ENCODE measurements around the gene KIF20B. TPM values are rescaled to one million over a fixed set of nuclear protein-coding genes. Genes with fewer than 3 reads are reported as not detected.

KIF20B gene
- polyA plus RNA-seq (2013, experiment 1 of 2) = 30.2 TPM
- 32.3 TPM for polyA plus RNA-seq (2013, experiment 2 of 2)

- Histone ChIP-seq H2BK15ac (ENCODE audit: low read length) (peak within 1 kb of the TSS; percentile 67), H3K4ac (ENCODE audit: low read length) (no peak within 1 kb of the TSS), H2BK5ac (ENCODE audit: low read length) (peak within 1 kb of the TSS; percentile 66), H2BK12ac (ENCODE audit: low read length) (no peak within 1 kb of the TSS), H4K91ac (ENCODE audit: low read depth, low read length, poor library complexity) (no peak within 1 kb of the TSS), H3K9ac (ENCODE audit: low read depth, low read length, poor library complexity) (peak within 1 kb of the TSS; percentile 88), H3K18ac (ENCODE audit: low read length) (peak within 1 kb of the TSS; percentile 97), H3K23ac (ENCODE audit: low read depth, low read length, poor library complexity) (peak within 1 kb of the TSS; percentile 43), H2AFZ (ENCODE audit: low read length) (peak within 1 kb of the TSS; percentile 90), H3K4me1 (ENCODE audit: control insufficient read depth in 2 of 2, insufficient read depth in 1 of 2, low read depth in 1 of 2, low read length in 2 of 2) (peaks cover 0 to 5% of the 10 kb centered on the region in 2 donors), H3K27me3 (ENCODE audit: control insufficient read depth in 3 of 3, insufficient read depth in 3 of 3, low read depth in 1 of 3, low read length in 3 of 3) (no peaks in the 10 kb centered on the region), H3K4me3 (ENCODE audit: low read length in 2 of 2) (peak within 1 kb of the TSS; percentile 57 to 92), H2AK5ac (ENCODE audit: low read depth, low read length) (no peak within 1 kb of the TSS), H4K8ac (ENCODE audit: low read depth, low read length) (no peak within 1 kb of the TSS), H3K27ac (replicated peaks; ENCODE audit: low read length) (peak within 1 kb of the TSS; percentile 86), H3K79me1 (ENCODE audit: low read depth, low read length) (peaks cover 1% of the 10 kb centered on the region), H3K9me3 (replicated peaks in 1 of 2; ENCODE audit: control insufficient read depth in 2 of 2, insufficient read depth in 1 of 2, low read depth in 1 of 2, low read length in 2 of 2) (no peaks in the 10 kb centered on the region), H3K4me2 (ENCODE audit: insufficient read depth, low read length, poor library complexity, severe bottlenecking) (peak within 1 kb of the TSS; percentile 81), H3K14ac (ENCODE audit: low read length) (no peak within 1 kb of the TSS), H3K36me3 (replicated peaks in 1 of 2; ENCODE audit: control insufficient read depth in 2 of 2, insufficient read depth in 2 of 2, low read length in 2 of 2) (peaks cover 0 to 12% of the 10 kb centered on the region in 2 donors), H2BK120ac (ENCODE audit: low read depth, low read length) (peak within 1 kb of the TSS; percentile 72)
- WGBS, 2 donors (ENCODE audit: extremely low coverage in 2 of 2, insufficient read length in 2 of 2, insufficient replicate concordance in 1 of 2) = no CpG with 5 or more reads among the region's 48 CpGs
- DNase-seq (ENCODE audit: low spot score) = peak; percentile 93
Observed at GRCh38 chr10:89701242-89702120, at the start of gene KIF20B. TSS of gene KIF20B (plus strand) at chr10:89701590. CDS start at chr10:89705295, 3,705 bp downstream.

- Histone ChIP-seq H4K8ac (ENCODE audit: low read depth, low read length) (no peak overlapping the region), H3K4ac (ENCODE audit: low read length) (no peak overlapping the region), H3K18ac (ENCODE audit: low read length) (no peak overlapping the region), H2AK5ac (ENCODE audit: low read depth, low read length) (no peak overlapping the region), H2BK12ac (ENCODE audit: low read length) (no peak overlapping the region), H2BK5ac (ENCODE audit: low read length) (no peak overlapping the region), H3K4me3 (ENCODE audit: low read length in 2 of 2) (no peak overlapping the region), H3K79me1 (ENCODE audit: low read depth, low read length) (no peaks in the 10 kb centered on the region), H3K23ac (ENCODE audit: low read depth, low read length, poor library complexity) (no peak overlapping the region), H3K14ac (ENCODE audit: low read length) (no peak overlapping the region), H2AFZ (ENCODE audit: low read length) (no peak overlapping the region), H3K27ac (replicated peaks; ENCODE audit: low read length) (no peak overlapping the region), H3K9ac (ENCODE audit: low read depth, low read length, poor library complexity) (no peak overlapping the region), H3K36me3 (replicated peaks in 1 of 2; ENCODE audit: control insufficient read depth in 2 of 2, insufficient read depth in 2 of 2, low read length in 2 of 2) (no peaks in the 10 kb centered on the region), H3K9me3 (replicated peaks in 1 of 2; ENCODE audit: control insufficient read depth in 2 of 2, insufficient read depth in 1 of 2, low read depth in 1 of 2, low read length in 2 of 2) (peaks cover 0 to 1% of the 10 kb centered on the region in 2 donors), H4K91ac (ENCODE audit: low read depth, low read length, poor library complexity) (no peak overlapping the region), H3K4me2 (ENCODE audit: insufficient read depth, low read length, poor library complexity, severe bottlenecking) (no peak overlapping the region), H2BK15ac (ENCODE audit: low read length) (no peak overlapping the region), H3K27me3 (ENCODE audit: control insufficient read depth in 3 of 3, insufficient read depth in 3 of 3, low read depth in 1 of 3, low read length in 3 of 3) (no peaks in the 10 kb centered on the region), H3K4me1 (ENCODE audit: control insufficient read depth in 2 of 2, insufficient read depth in 1 of 2, low read depth in 1 of 2, low read length in 2 of 2) (peaks cover 0 to 2% of the 10 kb centered on the region in 2 donors), H2BK120ac (ENCODE audit: low read depth, low read length) (no peak overlapping the region)
- WGBS, 2 donors (ENCODE audit: extremely low coverage in 2 of 2, insufficient read length in 2 of 2, insufficient replicate concordance in 1 of 2) = no CpG with 5 or more reads among the region's 3 CpGs
- DNase-seq (ENCODE audit: low spot score) = no peak
Observed at GRCh38 chr10:89651916-89652573, 49.3 kb upstream of the KIF20B start.

GRCh38 chr10:89652806-89653370 lies 48.5 kb upstream of the KIF20B start:
- H3K27ac ChIP-seq (replicated peaks; ENCODE audit: low read length) = no peak overlapping the region
- H3K4me1 ChIP-seq (ENCODE audit: control insufficient read depth in 2 of 2, insufficient read depth in 1 of 2, low read depth in 1 of 2, low read length in 2 of 2) = no peaks in the 10 kb centered on the region
- peak overlapping the region; percentile 37 for H2AFZ ChIP-seq (ENCODE audit: low read length)
- H2BK5ac ChIP-seq (ENCODE audit: low read length) = no peak overlapping the region
- no peaks in the 10 kb centered on the region for H3K27me3 ChIP-seq (ENCODE audit: control insufficient read depth in 3 of 3, insufficient read depth in 3 of 3, low read depth in 1 of 3, low read length in 3 of 3)
- WGBS, 2 donors (ENCODE audit: extremely low coverage in 2 of 2, insufficient read length in 2 of 2, insufficient replicate concordance in 1 of 2) = no CpG with 5 or more reads among the region's 3 CpGs
- no peak overlapping the region for H3K9ac ChIP-seq (ENCODE audit: low read depth, low read length, poor library complexity)
- peaks cover 0 to 1% of the 10 kb centered on the region in 2 donors for H3K9me3 ChIP-seq (replicated peaks in 1 of 2; ENCODE audit: control insufficient read depth in 2 of 2, insufficient read depth in 1 of 2, low read depth in 1 of 2, low read length in 2 of 2)
- no peak overlapping the region for H2BK120ac ChIP-seq (ENCODE audit: low read depth, low read length)
- H3K14ac ChIP-seq (ENCODE audit: low read length) = no peak overlapping the region
- H3K23ac ChIP-seq (ENCODE audit: low read depth, low read length, poor library complexity) = no peak overlapping the region
- no peak overlapping the region for H4K91ac ChIP-seq (ENCODE audit: low read depth, low read length, poor library complexity)
- H3K79me1 ChIP-seq (ENCODE audit: low read depth, low read length) = no peaks in the 10 kb centered on the region
- H3K18ac ChIP-seq (ENCODE audit: low read length) = no peak overlapping the region
- H2BK12ac ChIP-seq (ENCODE audit: low read length) = no peak overlapping the region
- H3K4ac ChIP-seq (ENCODE audit: low read length) = no peak overlapping the region
- no peak overlapping the region for H4K8ac ChIP-seq (ENCODE audit: low read depth, low read length)
- no peak overlapping the region for H2AK5ac ChIP-seq (ENCODE audit: low read depth, low read length)
- H3K4me2 ChIP-seq (ENCODE audit: insufficient read depth, low read length, poor library complexity, severe bottlenecking) = no peak overlapping the region
- H3K36me3 ChIP-seq (replicated peaks in 1 of 2; ENCODE audit: control insufficient read depth in 2 of 2, insufficient read depth in 2 of 2, low read length in 2 of 2) = no peaks in the 10 kb centered on the region
- no peak for DNase-seq (ENCODE audit: low spot score)
- H3K4me3 ChIP-seq (ENCODE audit: low read length in 2 of 2) = no peak overlapping the region
- H2BK15ac ChIP-seq (ENCODE audit: low read length) = no peak overlapping the region

Data from neuronal stem cell (in vitro differentiated cells).